IMR-90 (cell line): ENCODE data around the gene ART4. TPM values are rescaled to one million over a fixed set of nuclear protein-coding genes. Genes with fewer than 3 reads are reported as not detected.

ENCODE experiments used
- ATAC-seq: fragments of 200-7000 bp; cut with Tn5 transposase; 2 replicates; pipeline ENCODE4 v1.9.1; 2020; ENCODE audit warnings: low read depth, mild to moderate bottlenecking, moderate library complexity
- BruUV-seq: library from RNA; stranded (reverse); fragments of 400-500 nt; replicated peaks from 2 replicates; lab custom pipeline; 2021; lab: Mats Ljungman, UMichigan
- CTCF ChIA-PET: fragments of 300-600 bp; formaldehyde crosslinking; extraction: SDS; loops from one replicate; lab custom pipeline; 2021; ENCODE audit warnings: antibody characterized with exemption; lab: Yijun Ruan, JAX
- POLR2A ChIA-PET: fragments of 300-600 bp; sonication (Branson Sonifier 250); formaldehyde crosslinking; loops from one replicate; lab custom pipeline; 2022; ENCODE audit warnings: antibody characterized with exemption; ENCODE audit not compliant: unreplicated experiment; lab: Charles Lee
- DNase-seq: peaks from one replicate; pipeline ENCODE4 v3.0.0; 2013
- H2AFZ ChIP-seq: replicated peaks from 2 replicates; pipeline ENCODE3; 2013; ENCODE audit warnings: low read length, mild to moderate bottlenecking; ENCODE audit not compliant: poor library complexity
- H2AK5ac ChIP-seq: 2 replicates; pipeline ENCODE4 v1.6.1; 2013; ENCODE audit warnings: low read depth, low read length, inconsistent platforms
- H2AK9ac ChIP-seq: replicated peaks from 2 replicates; pipeline ENCODE3; 2013; ENCODE audit warnings: mild to moderate bottlenecking, low read depth, low read length, moderate library complexity; ENCODE audit not compliant: poor library complexity
- H2BK120ac ChIP-seq: 2 replicates; pipeline ENCODE4 v1.6.1; 2013; ENCODE audit warnings: low read depth, low read length, inconsistent platforms
- H2BK15ac ChIP-seq: 3 replicates; pipeline ENCODE4 v1.6.1; 2013; ENCODE audit warnings: low read depth, low read length, inconsistent platforms
- H2BK20ac ChIP-seq: 2 replicates; pipeline ENCODE4 v1.6.1; 2013; ENCODE audit warnings: low read depth, mild to moderate bottlenecking, inconsistent platforms, low read length, moderate library complexity
- H2BK5ac ChIP-seq: 2 replicates; pipeline ENCODE4 v1.6.1; 2013; ENCODE audit warnings: mild to moderate bottlenecking, low read depth, low read length, inconsistent platforms; ENCODE audit not compliant: poor library complexity, severe bottlenecking
- H3K14ac ChIP-seq: replicated peaks from 2 replicates; pipeline ENCODE4 v1.6.1; 2013; ENCODE audit warnings: low read depth, low read length, inconsistent platforms
- H3K18ac ChIP-seq: 2 replicates; pipeline ENCODE4 v1.6.1; 2013; ENCODE audit warnings: low read depth, low read length, control low read depth
- H3K23ac ChIP-seq: 2 replicates; pipeline ENCODE4 v1.6.1; 2013; ENCODE audit warnings: low read depth, low read length, inconsistent platforms
- H3K27ac ChIP-seq: 2 replicates; pipeline ENCODE4 v1.5.1; 2013; ENCODE audit warnings: mild to moderate bottlenecking, control low read depth, low read length; ENCODE audit not compliant: insufficient read depth
- H3K27me3 ChIP-seq: 2 replicates; pipeline ENCODE4 v1.6.1; 2013; ENCODE audit warnings: low read length; ENCODE audit not compliant: control insufficient read depth, insufficient read depth
- H3K36me3 ChIP-seq: 2 replicates; pipeline ENCODE4 v1.6.1; 2013; ENCODE audit warnings: low read length, mixed read lengths; ENCODE audit not compliant: control insufficient read depth, insufficient read depth
- H3K4ac ChIP-seq: 2 replicates; pipeline ENCODE4 v1.6.1; 2013; ENCODE audit warnings: low read depth, low read length, inconsistent platforms
- H3K4me1 ChIP-seq: 2 replicates; pipeline ENCODE4 v1.6.1; 2013; ENCODE audit warnings: low read length, mixed read lengths; ENCODE audit not compliant: control insufficient read depth, insufficient read depth
- H3K4me2 ChIP-seq: 2 replicates; pipeline ENCODE4 v1.6.1; 2013; ENCODE audit warnings: low read depth, mild to moderate bottlenecking, control low read depth, low read length, moderate library complexity
- H3K4me3 ChIP-seq: 2 replicates; pipeline ENCODE4 v1.5.1; 2013; ENCODE audit warnings: low read depth, mild to moderate bottlenecking, control low read depth, low read length, moderate library complexity; ENCODE audit not compliant: insufficient read depth
- H3K56ac ChIP-seq: 2 replicates; pipeline ENCODE4 v1.6.1; 2013; ENCODE audit warnings: low read length, inconsistent platforms; ENCODE audit not compliant: insufficient read depth; ENCODE audit errors: extremely low read depth
- H3K79me1 ChIP-seq, 2 experiments: 2 replicates each; pipeline ENCODE4 v1.6.1; 2013; ENCODE audit warnings: low read length in 2 of 2, inconsistent platforms in 1 of 2, low read depth in 1 of 2
- H3K9ac ChIP-seq: 2 replicates; pipeline ENCODE4 v1.6.1; 2013; ENCODE audit warnings: low read depth, low read length, control low read depth
- H3K9me1 ChIP-seq: 2 replicates; pipeline ENCODE4 v1.6.1; 2013; ENCODE audit warnings: low read length, inconsistent platforms; ENCODE audit not compliant: insufficient read depth
- H3K9me3 ChIP-seq: 2 replicates; pipeline ENCODE4 v1.6.1; 2013; ENCODE audit warnings: low read length; ENCODE audit not compliant: control insufficient read depth, insufficient read depth
- H4K20me1 ChIP-seq: 2 replicates; pipeline ENCODE4 v1.6.1; 2013; ENCODE audit warnings: low read length, inconsistent platforms; ENCODE audit not compliant: insufficient read depth
- H4K5ac ChIP-seq: 2 replicates; pipeline ENCODE4 v1.6.1; 2013; ENCODE audit warnings: mild to moderate bottlenecking, low read depth, low read length, control low read depth
- H4K8ac ChIP-seq, 2 experiments: 2 replicates each; pipeline ENCODE4 v1.6.1; 2013; ENCODE audit warnings: low read depth in 2 of 2, low read length in 2 of 2, control low read depth in 1 of 2, inconsistent platforms in 1 of 2
- H4K91ac ChIP-seq: 2 replicates; pipeline ENCODE4 v1.6.1; 2013; ENCODE audit warnings: low read depth, low read length, inconsistent platforms; ENCODE audit not compliant: insufficient read depth
- BHLHE40 ChIP-seq: fragments of 150-350 bp; IDR thresholded peaks from 2 replicates; pipeline ENCODE4 v1.6.1; 2016; ENCODE audit warnings: mild to moderate bottlenecking, low read depth, low read length
- CEBPB ChIP-seq: IDR thresholded peaks from 2 replicates; pipeline ENCODE4 v1.6.1; 2012; ENCODE audit warnings: low read depth, low read length, improper control_type of control experiment
- CHD1 ChIP-seq: IDR thresholded peaks from 2 replicates; pipeline ENCODE4 v1.6.1; 2012; ENCODE audit warnings: low read depth, low read length, improper control_type of control experiment
- CTCF ChIP-seq: conservative IDR thresholded peaks from 2 replicates; pipeline ENCODE4 v1.5.1; 2012; ENCODE audit warnings: mild to moderate bottlenecking, low read depth, low read length, improper control_type of control experiment
- ELK1 ChIP-seq: fragments of 150-350 bp; IDR thresholded peaks from 2 replicates; pipeline ENCODE4 v1.6.1; 2016; ENCODE audit warnings: low read depth, mild to moderate bottlenecking, low read length, moderate library complexity, borderline replicate concordance
- FOS ChIP-seq: fragments of 150-350 bp; IDR thresholded peaks from 2 replicates; pipeline ENCODE4 v1.6.1; 2016; ENCODE audit warnings: low read depth, low read length
- MAFK ChIP-seq: IDR thresholded peaks from 2 replicates; pipeline ENCODE4 v1.6.1; 2012; ENCODE audit warnings: low read depth, low read length, improper control_type of control experiment
- MAZ ChIP-seq: IDR thresholded peaks from 2 replicates; pipeline ENCODE4 v1.6.1; 2012; ENCODE audit warnings: low read depth, mild to moderate bottlenecking, low read length, improper control_type of control experiment, moderate library complexity, borderline replicate concordance
- MXI1 ChIP-seq: IDR thresholded peaks from 2 replicates; pipeline ENCODE4 v1.6.1; 2012; ENCODE audit warnings: low read depth, mild to moderate bottlenecking, low read length, moderate library complexity, borderline replicate concordance
- NFE2L2 ChIP-seq: fragments of 150-350 bp; IDR thresholded peaks from 2 replicates; pipeline ENCODE4 v1.6.1; 2016; ENCODE audit warnings: low read depth, mild to moderate bottlenecking, low read length
- POLR2A ChIP-seq: IDR thresholded peaks from 2 replicates; pipeline ENCODE4 v1.6.1; 2012; ENCODE audit warnings: mild to moderate bottlenecking, low read depth, low read length
- RAD21 ChIP-seq: IDR thresholded peaks from 2 replicates; pipeline ENCODE4 v1.6.1; 2012; ENCODE audit warnings: low read length, improper control_type of control experiment
- RCOR1 ChIP-seq: IDR thresholded peaks from 2 replicates; pipeline ENCODE4 v1.6.1; 2012; ENCODE audit warnings: mild to moderate bottlenecking, low read length, improper control_type of control experiment; ENCODE audit not compliant: insufficient replicate concordance
- SMC3 ChIP-seq: fragments of 150-350 bp; IDR thresholded peaks from 2 replicates; pipeline ENCODE4 v1.6.1; 2016; ENCODE audit warnings: low read depth, mild to moderate bottlenecking, antibody characterized with exemption, low read length, moderate library complexity
- USF2 ChIP-seq: fragments of 150-350 bp; IDR thresholded peaks from 2 replicates; pipeline ENCODE4 v1.6.1; 2017; ENCODE audit warnings: mild to moderate bottlenecking, antibody characterized with exemption, low read length, low read depth
- WGBS, 2 experiments: methylation state at CpG; one replicate each; pipeline versions ENCODE4 v1.1.5 to v1.1.7; 2013; ENCODE audit warnings: missing lambda C conversion rate in 2 of 2; ENCODE audit not compliant: insufficient read length in 1 of 2; ENCODE audit errors: extremely low coverage in 2 of 2; 5-methylcytosine and 5-hydroxymethylcytosine counted together
- dilution Hi-C: fragments of 300-500 bp; cut with HindIII; formaldehyde crosslinking; loops from one replicate; pipeline ENCODE4 v1.14.3; 2018; ENCODE audit warnings: low sequenced_read_pairs; ENCODE audit not compliant: unreplicated experiment
- in situ Hi-C: fragments of 300-500 bp; cut with MboI; formaldehyde crosslinking; loops from 3 replicates; pipeline ENCODE4 v1.14.3; 2019; ENCODE audit warnings: low sequenced_read_pairs, inconsistent platforms, mixed read lengths
- intact Hi-C: fragments of 100-400 bp; cut with micrococcal nuclease; formaldehyde crosslinking; loops from 2 replicates; pipeline ENCODE4 v1.10.0; 2022
- polyA plus RNA-seq, 3 experiments: library from polyadenylated mRNA; depleted of rRNA; stranded (reverse); fragments of >200 nt; gene quantifications; 2 replicates each; pipeline ENCODE4 v1.2.3, GENCODE V29; 2012; ENCODE audit warnings: low replicate concordance in 1 of 3
- total RNA-seq: library from RNA; depleted of rRNA; stranded (reverse); fragments of >200 nt; gene quantifications from 2 replicates; pipeline ENCODE4 v1.2.3, GENCODE V29; 2012

Gene ART4
- total and polyA plus RNA-seq, 2 of the 4 experiments (the other 2 are of a cell fraction) = not detected

DNA sequence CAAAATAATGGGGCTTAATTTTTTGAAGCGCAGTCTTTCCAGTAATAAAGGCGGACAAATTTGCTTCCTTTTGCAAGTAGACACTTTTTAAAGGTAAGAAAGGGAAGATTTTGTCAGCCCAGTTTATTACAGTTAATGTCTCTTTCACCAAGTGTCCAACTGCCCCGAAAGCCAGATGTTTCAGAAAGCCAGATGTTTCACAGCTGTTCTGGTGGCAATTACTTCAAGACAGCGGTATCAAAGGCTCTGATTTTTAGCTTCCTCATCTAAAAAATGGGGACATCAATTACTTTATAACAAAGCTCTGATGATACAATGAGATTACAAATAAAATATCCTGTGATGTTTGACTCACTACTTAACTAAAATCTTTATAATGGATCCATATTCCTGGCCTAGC, 41.1 kb downstream of the ART4 start:
- ChIA-PET CTCF (interaction anchor here (0.7 to 0.8 kb wide), 2 partner anchors 9 to 11 kb away, joined by 3 to 4 read pairs; no protein-coding TSS in a partner anchor), POLR2A (no interaction called here)
- no peak for TF ChIP-seq ELK1
- no peak for TF ChIP-seq MXI1
- TF ChIP-seq CEBPB = no peak
- TF ChIP-seq FOS = no peak
- TF ChIP-seq USF2 = no peak
- TF ChIP-seq NFE2L2 = no peak
- TF ChIP-seq BHLHE40 = no peak
- TF ChIP-seq MAZ = no peak
- no peak for TF ChIP-seq RAD21
- TF ChIP-seq RCOR1 = no peak
- TF ChIP-seq POLR2A = no peak
- no peak for TF ChIP-seq CHD1
- TF ChIP-seq SMC3 = no peak
- no peak for TF ChIP-seq MAFK
- no peak for TF ChIP-seq CTCF
- Histone ChIP-seq H3K9me1 (no peaks in the 10 kb centered on the region), H4K20me1 (no peaks in the 10 kb centered on the region), H3K4ac (no peak overlapping the region), H3K27me3 (no peaks in the 10 kb centered on the region), H3K9me3 (no peaks in the 10 kb centered on the region), H2BK120ac (no peak overlapping the region), H3K14ac (no peak overlapping the region), H3K56ac (no peak overlapping the region), H3K27ac (peak overlapping the region; percentile 82; the same call in 1 of the 2 replicates), H3K18ac (no peak overlapping the region), H2AK5ac (no peak overlapping the region), H2BK20ac (no peak overlapping the region), H2AK9ac (no peak overlapping the region), H4K5ac (no peak overlapping the region), H3K4me1 (no peaks in the 10 kb centered on the region), H3K9ac (peak overlapping the region; percentile 74), H2AFZ (no peak overlapping the region), H2BK15ac (no peak overlapping the region), H2BK5ac (no peak overlapping the region), H3K4me2 (peak overlapping the region; percentile 95), H4K91ac (no peak overlapping the region), H3K79me1 (peaks cover 4 to 13% of the 10 kb centered on the region in 2 experiments; a peak in 3 of 4 replicates), H4K8ac (no peak overlapping the region; a peak in 1 of 4 replicates), H3K23ac (no peak overlapping the region), H3K4me3 (peak overlapping the region; percentile 92), H3K36me3 (peaks cover 5% of the 10 kb centered on the region)
- intact Hi-C loops (loop anchor here (2.0 kb wide), 1 partner anchor 35 kb away; no protein-coding TSS in a partner anchor), in situ Hi-C loops (no loop called here), dilution Hi-C loops (no loop called here)
- BruUV-seq = no TSS peak
- DNase-seq = no peak
- no peak for ATAC-seq
- WGBS, 2 experiments = no CpG with 5 or more reads among the region's 4 CpGs
